GM18873 (cell line): ENCODE results near the gene MPPED2.

ENCODE experiments used
- ATAC-seq: cut with Tn5 transposase; IDR thresholded peaks from one replicate; pipeline ENCODE4 v1.9.1; 2021; ENCODE audit warnings: mild to moderate bottlenecking, moderate library complexity, moderate number of reproducible peaks; ENCODE audit not compliant: unreplicated experiment, low FRiP score

MPPED2 gene

GRCh38 chr11:30424844-30425243, 161.3 kb downstream of the MPPED2 start:
- ATAC-seq: no peak

GRCh38 chr11:30424321-30424720, 161.8 kb downstream of the MPPED2 start:
- ATAC-seq: no peak

- ATAC-seq: no peak
Observed at GRCh38 chr11:30423886-30424285, 162.3 kb downstream of the MPPED2 start.

GRCh38 chr11:30423279-30423648, 162.9 kb downstream of the MPPED2 start:
- ATAC-seq: no peak

- ATAC-seq: no peak
Observed at GRCh38 chr11:30422447-30423278, 163.5 kb downstream of the MPPED2 start.

- no peak for ATAC-seq
Observed at GRCh38 chr11:30420233-30420787, 165.8 kb downstream of the MPPED2 start.

GRCh38 chr11:30414806-30415205, 171.3 kb downstream of the MPPED2 start:
- ATAC-seq: no peak

GRCh38 chr11:30414244-30414643, 171.9 kb downstream of the MPPED2 start:
- ATAC-seq: no peak

GRCh38 chr11:30412509-30412908, 173.6 kb downstream of the MPPED2 start:
- no peak for ATAC-seq

GRCh38 chr11:30411383-30411782, 174.8 kb downstream of the MPPED2 start:
- ATAC-seq: no peak

- no peak for ATAC-seq
Observed at GRCh38 chr11:30406978-30407762, 179.0 kb downstream of the MPPED2 start.

- no peak for ATAC-seq
Observed at GRCh38 chr11:30405385-30405784, 180.8 kb downstream of the MPPED2 start.

- no peak for ATAC-seq
Observed at GRCh38 chr11:30404136-30404535, 182.0 kb downstream of the MPPED2 start.

GRCh38 chr11:30395751-30396150, 190.4 kb downstream of the MPPED2 start:
- ATAC-seq: no peak

- ATAC-seq: no peak
Observed at GRCh38 chr11:30393012-30393411, 193.1 kb downstream of the MPPED2 start.

- no peak for ATAC-seq
Observed at GRCh38 chr11:30392221-30392784, 193.8 kb downstream of the MPPED2 start.

- no peak for ATAC-seq
Observed at GRCh38 chr11:30388957-30389356, 197.2 kb downstream of the MPPED2 start.

GRCh38 chr11:30387891-30388861, 198.0 kb downstream of the MPPED2 start:
- ATAC-seq: no peak

GRCh38 chr11:30381879-30382278, 204.3 kb downstream of the MPPED2 start:
- no peak for ATAC-seq

- no peak for ATAC-seq
Observed at GRCh38 chr11:30380846-30381245, 205.3 kb downstream of the MPPED2 start.
